HEK293 (cell line): ENCODE measurements around the gene TEX52.

ENCODE experiments used
- CTCF ChIP-seq: fragments of 450-650 bp; formaldehyde crosslinking; IDR thresholded peaks from 2 replicates; pipeline ENCODE4 v1.5.1; 2016; ENCODE audit warnings: missing biosample characterization, missing genetic modification characterization
- PRDM10 ChIP-seq: fragments of 450-650 bp; formaldehyde crosslinking; IDR thresholded peaks from 2 replicates; pipeline ENCODE4 v1.5.1; 2016; ENCODE audit warnings: missing biosample characterization, missing genetic modification characterization
- ZNF10 ChIP-seq: fragments of 450-650 bp; formaldehyde crosslinking; IDR thresholded peaks from 2 replicates; pipeline ENCODE4 v1.5.1; 2017; ENCODE audit warnings: missing biosample characterization, missing genetic modification characterization
- ZNF169 ChIP-seq: fragments of 450-650 bp; formaldehyde crosslinking; IDR thresholded peaks from 2 replicates; pipeline ENCODE4 v1.5.1; 2016; ENCODE audit warnings: missing biosample characterization, missing genetic modification characterization
- ZNF274 ChIP-seq, 2 experiments: fragments of 200-500 bp in 1 of 2; fragments of 450-650 bp in 1 of 2; sonication (Bioruptor generic) in 1 of 2; formaldehyde crosslinking in 1 of 2; IDR thresholded peaks; 2 replicates each; pipeline versions ENCODE4 v1.5.1 to v1.6.1; 2014 to 2016; ENCODE audit warnings: borderline replicate concordance in 1 of 2, inconsistent platforms in 1 of 2, low read length in 1 of 2, missing biosample characterization in 1 of 2, missing genetic modification characterization in 1 of 2
- ZNF341 ChIP-seq: fragments of 450-650 bp; formaldehyde crosslinking; IDR thresholded peaks from 2 replicates; pipeline ENCODE4; 2016; ENCODE audit warnings: low read depth, missing biosample characterization, missing genetic modification characterization
- ZNF391 ChIP-seq: fragments of 450-650 bp; formaldehyde crosslinking; IDR thresholded peaks from 2 replicates; pipeline ENCODE4 v1.5.1; 2016; ENCODE audit warnings: low read depth, missing biosample characterization, missing genetic modification characterization, borderline replicate concordance
- ZNF48 ChIP-seq: fragments of 450-650 bp; formaldehyde crosslinking; IDR thresholded peaks from 2 replicates; pipeline ENCODE4 v1.5.1; 2016; ENCODE audit warnings: missing biosample characterization, missing genetic modification characterization
- ZNF549 ChIP-seq: fragments of 450-650 bp; IDR thresholded peaks from 2 replicates; pipeline ENCODE4 v1.5.1; 2018; ENCODE audit warnings: missing biosample characterization, missing genetic modification characterization, mild to moderate bottlenecking, inconsistent platforms, moderate library complexity
- ZNF558 ChIP-seq: fragments of 450-650 bp; formaldehyde crosslinking; IDR thresholded peaks from 2 replicates; pipeline ENCODE4 v1.5.1; 2016; ENCODE audit warnings: missing biosample characterization, missing genetic modification characterization
- ZXDB ChIP-seq: fragments of 450-650 bp; formaldehyde crosslinking; IDR thresholded peaks from 2 replicates; pipeline ENCODE4 v1.5.1; 2016; ENCODE audit warnings: missing biosample characterization, missing genetic modification characterization

- no peak for TF ChIP-seq ZNF274 (IDR thresholded peaks at IDR 0.05; ENCODE audit: low read length)
- TF ChIP-seq ZNF274 (tag by site-specific recombination; IDR thresholded peaks at IDR 0.05; ENCODE audit: borderline replicate concordance): no peak
- no peak for TF ChIP-seq ZNF48
- no peak for TF ChIP-seq ZXDB (tag by site-specific recombination)
- no peak for TF ChIP-seq ZNF558
- peak; percentile 34; the same call in 1 of the 2 replicates for TF ChIP-seq PRDM10 (tag by site-specific recombination)
- TF ChIP-seq CTCF (tag by site-specific recombination): no peak
- no peak for TF ChIP-seq ZNF10 (tag by site-specific recombination)
- TF ChIP-seq ZNF391 (tag by site-specific recombination): no peak
- TF ChIP-seq ZNF169: no peak
- TF ChIP-seq ZNF341 (tag by site-specific recombination): no peak
- no peak for TF ChIP-seq ZNF549 (tag by site-specific recombination)
These were observed 38.7 kb upstream of the TEX52 start for GRCh38 chr12:2895511-2895910.
